Right renal cortex interstitium (tissue), 3 donors: ENCODE results near the gene BAAT. TPM values are rescaled to one million over a fixed set of nuclear protein-coding genes. Genes with fewer than 3 reads are reported as not detected.
"Not testable (repeated sequence)": the region's sequence is repeated elsewhere in the genome, so short reads cannot be mapped to it uniquely, and the experiment has no call there.

ENCODE experiments used
- DNase-seq, 3 donors: peaks; one replicate each; pipeline ENCODE4 v3.0.0-alpha.2; 2013; ENCODE audit warnings: low read depth in 3 of 3, low spot score in 2 of 3
- polyA plus RNA-seq, 3 donors: library from polyadenylated mRNA; unstranded; fragments of 120-200 nt; gene quantifications; one replicate each; pipeline ENCODE4 v1.2.1, GENCODE V29; 2013; ENCODE audit not compliant: insufficient read length in 3 of 3

The BAAT gene
- polyA plus RNA-seq, 3 donors = 0.21 to 0.44 (median 0.33) TPM

DNA sequence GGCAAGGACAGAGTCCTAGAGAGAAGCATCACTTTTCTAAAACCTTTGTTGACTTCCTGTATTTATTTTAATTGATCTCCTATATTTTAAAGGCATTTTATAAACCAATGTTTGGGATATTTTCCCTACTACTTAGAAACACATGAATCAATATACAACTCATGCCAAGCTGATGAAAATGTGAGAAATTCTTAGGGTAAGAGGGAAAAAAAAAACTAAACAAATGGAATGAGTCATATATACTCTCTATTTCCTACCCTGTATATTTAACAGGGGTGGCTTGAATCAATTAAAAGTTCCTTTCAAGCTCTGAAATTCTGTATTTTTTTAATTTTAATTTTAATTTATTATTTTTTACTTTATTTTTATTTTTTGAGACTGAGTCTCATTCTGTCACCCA is 19.6 kb downstream of the BAAT start:
- no peak for DNase-seq

DNA sequence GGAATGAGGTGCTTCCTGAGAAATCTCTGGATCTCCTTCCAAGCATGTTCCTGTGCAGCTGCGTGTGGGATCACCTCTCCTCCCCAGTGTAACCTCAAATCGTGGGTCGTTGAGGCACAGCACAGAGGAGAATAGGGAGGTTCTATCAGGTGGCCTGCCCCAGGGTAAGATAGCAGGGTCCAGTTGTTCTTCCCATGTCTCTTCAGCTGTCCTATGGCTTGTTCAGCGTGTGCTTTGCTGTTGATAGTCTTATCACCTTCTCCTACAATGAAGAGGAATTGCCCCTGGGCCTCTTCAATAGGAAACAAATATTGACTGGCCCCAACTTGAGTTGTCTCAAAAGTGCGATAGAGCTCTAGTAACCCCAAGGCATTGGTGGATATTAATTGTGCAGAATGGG is 22.4 kb downstream of the BAAT start:
- DNase-seq = no peak

DNA sequence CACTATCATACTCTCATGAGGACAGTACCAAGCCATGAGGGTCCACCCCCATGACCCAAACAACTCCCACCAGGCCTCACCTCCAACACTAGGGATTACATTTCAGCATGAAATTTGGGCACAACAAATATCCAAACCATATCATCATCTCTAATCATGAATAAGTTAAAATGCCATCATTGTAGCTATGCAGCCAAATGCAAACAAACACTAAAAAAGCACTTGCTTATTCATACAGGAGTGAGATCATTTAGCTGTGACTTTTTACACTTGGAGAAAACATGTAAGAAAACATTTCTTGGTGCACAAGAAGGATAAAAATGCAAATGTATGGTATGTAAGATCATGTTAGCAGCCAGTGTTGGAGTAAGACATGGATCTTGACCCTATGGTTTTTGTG is 24.2 kb downstream of the BAAT start:
- DNase-seq = no peak

DNA sequence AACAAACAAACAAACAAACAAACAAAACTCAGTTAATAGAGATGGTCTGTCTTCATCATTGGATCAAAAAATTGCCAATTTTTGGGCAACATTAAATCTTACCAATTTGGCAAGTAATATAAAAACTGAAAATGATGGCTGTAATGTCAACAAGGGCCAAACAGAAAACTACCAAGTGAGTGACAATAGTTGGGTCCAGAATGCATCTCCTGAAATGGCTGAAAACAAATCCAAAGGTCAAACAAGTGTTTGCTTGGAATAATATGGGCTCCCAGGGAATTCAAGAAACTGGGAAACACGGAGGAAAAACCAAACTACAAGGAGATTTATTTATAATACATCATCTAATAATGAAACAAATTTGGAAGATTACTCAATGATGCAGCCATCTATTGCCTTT is 25.1 kb downstream of the BAAT start:
- DNase-seq = no peak

DNA sequence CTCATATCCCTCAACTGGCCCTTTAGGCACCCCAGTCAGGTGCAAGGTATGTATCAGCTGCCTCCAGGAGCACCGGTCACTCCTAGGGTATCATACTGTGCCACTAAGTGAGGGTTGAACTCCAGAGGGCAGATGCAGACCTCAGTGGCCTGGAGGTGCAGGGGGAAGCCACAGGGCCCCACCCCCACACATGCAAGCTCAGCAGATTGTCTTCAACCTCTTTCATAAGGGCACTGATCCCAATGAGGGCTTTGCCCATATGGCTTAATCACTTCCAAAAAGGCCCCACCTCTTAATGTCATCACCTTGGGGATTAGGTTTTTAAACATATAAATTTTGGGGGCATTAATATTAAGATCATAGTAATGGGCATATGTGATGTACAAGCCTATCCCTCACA is 28.2 kb downstream of the BAAT start:
- DNase-seq = no peak

DNA sequence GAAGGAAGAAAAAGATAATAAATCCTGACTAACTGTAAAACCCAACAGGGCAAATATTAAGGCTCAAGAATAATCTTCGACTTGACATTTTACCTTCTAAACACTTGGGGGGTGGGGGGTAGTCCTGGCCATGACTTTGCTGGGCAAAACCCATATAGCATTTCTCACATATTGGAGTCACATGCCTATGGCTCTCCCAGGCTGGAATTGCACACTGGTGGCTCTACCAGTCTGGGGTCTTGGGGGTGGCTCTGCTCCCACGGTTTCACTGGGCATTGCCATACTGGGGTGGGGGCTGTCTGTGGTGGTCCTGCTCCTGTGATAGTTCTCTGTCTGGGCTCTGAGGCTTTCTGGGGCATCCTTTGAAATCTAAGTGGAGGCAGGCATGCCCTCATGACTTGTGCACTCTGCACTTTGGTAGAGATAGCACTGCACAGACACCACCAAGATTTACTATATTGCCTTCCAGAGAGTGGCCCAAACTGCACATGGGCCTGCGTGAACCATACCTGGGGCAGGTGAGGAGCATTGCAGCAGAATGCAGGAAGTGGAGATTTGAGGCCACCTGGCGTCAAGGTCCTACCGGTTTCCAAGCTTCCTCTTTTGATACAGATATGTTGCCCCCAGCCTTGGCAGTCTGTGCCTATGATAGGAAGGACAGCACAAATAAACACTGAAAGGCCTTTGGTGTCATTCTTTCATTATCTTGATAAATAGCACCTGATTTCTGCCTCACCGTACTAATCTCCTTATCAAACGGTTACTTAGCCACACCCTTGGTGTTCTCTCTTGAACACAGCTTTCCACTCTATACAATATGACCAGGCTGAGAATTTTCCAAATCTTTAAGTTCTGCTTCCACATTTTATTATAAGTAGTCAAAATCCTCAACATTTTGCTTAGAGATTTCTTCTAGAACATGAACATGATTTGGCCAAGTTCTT is 29.8 kb downstream of the BAAT start:
- DNase-seq = no peak

DNA sequence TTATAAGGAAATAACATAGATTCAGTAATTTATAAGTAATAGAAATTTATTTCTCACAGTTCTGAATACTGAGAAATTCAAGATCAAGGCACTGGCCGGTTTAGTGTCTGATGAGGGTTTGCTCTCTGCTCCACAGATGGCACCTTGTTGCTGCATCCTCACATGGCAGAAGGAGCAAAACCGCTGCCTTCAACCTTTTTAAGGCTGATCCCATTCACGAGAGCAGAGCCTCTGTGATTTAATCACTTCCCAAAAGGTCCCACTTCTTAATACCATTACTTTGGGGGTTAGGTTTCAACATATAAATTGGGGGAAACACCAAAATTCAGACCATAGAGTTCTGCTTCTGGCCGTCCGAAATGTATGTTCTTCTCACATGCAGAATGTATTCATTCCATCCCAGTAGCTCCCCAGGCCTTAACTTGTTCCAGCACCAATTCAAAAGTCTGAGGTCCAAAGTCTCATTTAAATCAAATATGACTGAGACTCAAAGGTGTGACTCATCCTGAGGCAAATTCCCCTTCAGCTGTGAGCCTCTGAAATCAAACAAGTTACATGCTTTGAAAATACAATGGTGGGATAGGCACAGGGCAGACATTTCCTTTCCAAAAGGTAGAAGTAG is 30.6 kb downstream of the BAAT start:
- DNase-seq = no peak

DNA sequence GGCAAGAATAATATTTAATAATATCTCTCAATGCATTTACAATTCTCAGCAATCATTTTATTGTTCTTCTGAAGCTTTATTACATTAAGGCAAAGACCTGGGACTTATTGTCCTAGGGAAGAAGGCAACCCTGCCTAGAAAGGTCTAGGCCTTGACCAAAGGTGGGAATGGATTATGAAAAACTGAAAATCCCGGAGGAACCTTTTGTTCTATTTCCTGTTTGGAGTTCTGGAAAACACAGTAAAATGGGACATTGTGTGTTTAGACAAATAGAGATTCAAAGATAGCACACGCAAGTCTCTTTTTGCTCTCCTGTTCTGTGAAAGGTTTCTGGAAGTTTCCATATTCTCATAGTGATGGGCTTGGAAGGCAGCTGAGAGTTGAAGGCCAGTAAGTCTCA is 31.1 kb downstream of the BAAT start:
- DNase-seq = no peak

DNA sequence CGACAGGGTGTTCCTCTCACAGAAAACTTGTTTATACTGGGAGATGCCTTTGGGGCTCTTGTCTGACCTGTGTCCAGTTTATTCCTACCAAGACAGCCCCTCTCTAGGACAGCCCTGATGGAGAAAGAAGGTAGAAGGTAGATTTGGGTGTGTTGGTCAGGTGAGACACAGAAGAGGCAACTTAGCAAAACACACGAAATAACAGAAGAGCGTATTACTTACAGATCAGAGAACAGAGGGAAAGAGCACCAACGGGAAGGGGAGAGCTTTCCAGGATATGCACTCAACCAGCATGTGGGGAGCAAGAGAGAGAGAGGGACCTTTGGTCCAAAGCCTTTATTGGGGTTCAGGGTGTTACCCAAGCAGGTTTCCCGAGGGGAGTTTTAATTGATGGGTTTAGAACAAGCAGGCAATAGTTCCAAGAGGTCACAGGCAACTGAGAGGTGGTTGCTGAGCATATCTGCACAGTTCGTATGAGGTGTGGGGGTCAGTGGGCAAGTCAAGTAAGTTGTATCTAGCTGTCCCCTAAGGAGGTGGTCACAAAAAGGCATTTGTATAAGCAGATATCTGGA is 31.8 kb downstream of the BAAT start:
- DNase-seq = no peak

DNA sequence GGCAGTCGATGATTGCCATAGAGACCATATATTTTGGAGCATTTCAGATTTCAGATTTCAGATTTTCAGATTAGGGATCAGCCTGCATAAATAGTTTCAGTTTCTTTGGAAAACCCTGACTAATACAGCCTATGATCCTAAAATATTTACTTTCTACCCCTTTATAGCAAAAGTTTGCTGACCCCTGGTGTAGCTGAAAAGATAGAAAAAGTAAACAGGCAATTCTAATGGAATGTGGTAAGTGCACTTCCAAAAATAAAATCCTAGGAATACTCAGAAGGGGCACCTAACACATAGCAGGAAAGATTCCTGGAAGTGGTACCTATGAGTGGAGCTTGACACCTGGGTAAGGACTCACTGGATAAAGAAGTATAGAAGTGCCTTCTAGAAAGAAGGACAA is 34.5 kb downstream of the BAAT start:
- no peak for DNase-seq

DNA sequence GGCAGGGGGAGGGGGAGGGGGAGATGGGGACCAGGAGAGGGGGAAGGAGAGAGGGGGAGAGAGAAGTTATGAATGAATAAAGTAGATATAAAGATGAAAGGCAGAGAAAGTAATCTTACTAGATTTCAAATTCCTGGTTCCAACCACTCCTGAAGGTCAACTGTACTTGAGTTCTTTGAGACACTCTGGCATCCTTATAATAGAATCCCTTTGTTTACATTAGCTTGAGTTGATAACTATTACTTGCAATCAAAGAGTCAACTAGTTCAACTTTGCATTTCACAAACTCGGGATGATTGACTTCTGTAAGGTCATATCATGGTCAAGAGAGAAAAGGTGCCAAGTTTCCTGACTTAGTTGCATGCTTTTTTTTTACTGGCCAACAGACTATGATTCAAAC is 42.2 kb downstream of the BAAT start:
- DNase-seq = no peak

DNA sequence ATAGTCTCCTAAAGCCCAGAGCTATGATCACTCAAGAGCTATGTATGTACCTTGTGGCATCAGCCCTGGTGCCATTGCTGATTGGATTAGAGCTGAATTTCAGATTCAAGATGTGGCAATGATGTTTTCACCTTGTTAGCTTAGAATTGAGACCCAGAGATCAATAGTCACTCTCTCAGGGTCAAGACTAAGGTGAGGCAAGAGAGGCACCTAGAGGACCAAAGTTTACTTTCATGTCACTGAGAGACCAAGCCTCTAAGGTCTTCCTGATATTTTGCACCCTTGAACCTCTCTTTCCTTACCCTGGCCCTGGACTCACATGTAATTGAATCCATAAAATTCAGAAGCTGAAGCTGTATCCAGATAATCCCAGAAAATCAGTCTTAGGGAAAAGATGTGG is 42.8 kb downstream of the BAAT start:
- DNase-seq = no peak

DNA sequence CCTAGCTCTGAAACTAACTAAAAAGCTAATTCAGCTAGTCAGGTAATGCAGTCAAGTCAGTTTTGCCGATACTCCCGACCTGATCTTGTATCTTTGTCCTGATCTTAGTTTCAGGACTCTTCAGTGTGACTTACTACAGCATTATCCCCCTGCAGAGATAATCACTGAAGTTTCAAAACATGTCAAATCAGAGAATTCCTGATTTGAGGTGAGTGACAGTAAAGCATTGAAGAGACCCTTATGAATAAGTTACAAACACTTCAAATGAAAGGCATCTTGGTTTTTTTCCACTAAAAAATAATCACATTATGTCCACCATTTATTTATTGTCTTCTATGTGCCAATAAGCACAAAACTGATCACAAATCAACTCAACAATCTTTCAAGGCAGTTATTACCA is 47.6 kb downstream of the BAAT start:
- no peak for DNase-seq

DNA sequence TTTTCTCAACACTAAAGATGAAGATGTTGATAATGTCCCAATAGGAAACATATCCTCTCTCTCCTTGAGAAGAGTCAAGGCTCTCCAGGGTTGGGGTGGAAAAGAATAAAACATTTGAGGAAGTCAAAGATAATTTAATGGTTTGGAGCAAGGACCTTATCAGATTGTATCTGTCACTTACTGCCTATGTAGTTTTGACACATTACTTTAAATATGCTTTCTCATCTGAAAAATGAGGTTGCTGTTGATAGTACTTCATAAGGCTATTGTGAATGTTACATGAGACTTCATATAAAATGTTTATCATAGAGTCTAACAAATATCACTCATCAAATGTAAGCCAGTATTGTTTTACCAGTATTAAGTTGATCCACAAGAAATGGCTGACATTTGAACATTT is 48.7 kb downstream of the BAAT start:
- no peak for DNase-seq

DNA sequence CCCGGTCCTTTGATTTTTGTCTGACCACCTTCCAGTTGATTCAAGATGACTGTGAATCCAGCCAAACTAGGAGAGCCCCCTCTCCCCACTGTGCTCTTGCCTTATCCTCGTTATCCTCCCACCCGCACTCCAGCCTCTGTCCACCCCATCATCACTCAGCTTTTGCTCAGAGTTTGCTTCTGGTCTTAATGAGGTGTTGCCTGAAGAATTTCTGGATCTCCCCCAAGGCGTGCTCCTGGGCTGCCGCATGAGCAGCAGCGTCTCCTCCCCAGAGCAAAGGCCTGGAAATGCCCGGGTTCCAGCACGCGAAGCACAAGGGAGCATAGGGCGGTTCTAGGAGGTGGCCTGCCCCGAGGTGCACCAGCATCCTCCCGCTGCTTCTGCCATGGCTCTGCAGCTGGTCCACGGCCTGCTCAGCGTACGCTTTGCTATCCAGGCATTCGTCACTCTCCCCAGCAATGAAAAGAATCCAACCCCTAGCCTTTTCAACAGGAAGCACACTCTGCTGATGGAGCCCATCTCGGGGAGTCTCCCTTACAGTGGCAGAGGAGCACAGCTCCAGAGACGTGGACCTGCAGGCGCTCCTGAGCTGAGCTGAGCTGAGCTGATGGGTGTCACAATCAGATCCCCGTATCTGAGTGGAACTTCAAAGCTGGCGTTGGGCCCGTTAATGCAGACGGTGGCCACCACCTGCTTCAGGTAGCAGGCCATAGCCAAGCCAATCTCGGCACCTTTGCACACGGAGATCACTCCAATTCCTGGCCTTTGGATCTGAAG is 50.7 kb downstream of the BAAT start:
- DNase-seq = no peak

DNA sequence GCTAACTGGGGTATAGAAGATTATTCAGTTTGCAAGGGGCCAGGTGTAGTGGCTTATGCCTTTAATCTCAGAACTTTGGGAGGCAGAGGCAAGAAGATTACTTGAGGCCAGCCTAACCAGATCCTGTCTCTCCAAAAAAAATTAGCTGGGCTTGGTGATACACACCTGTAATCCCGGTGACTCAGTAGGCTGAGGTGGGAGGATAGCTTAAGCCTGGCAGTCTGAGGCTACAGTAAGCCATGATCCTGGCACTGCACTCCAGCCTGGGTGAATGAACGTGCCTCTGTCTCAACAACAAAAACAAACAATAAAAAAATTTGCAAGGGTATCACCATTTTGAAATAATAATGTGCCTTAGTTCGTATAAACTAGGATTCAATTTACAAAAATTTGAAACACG is 51.3 kb downstream of the BAAT start:
- DNase-seq = no peak

DNA sequence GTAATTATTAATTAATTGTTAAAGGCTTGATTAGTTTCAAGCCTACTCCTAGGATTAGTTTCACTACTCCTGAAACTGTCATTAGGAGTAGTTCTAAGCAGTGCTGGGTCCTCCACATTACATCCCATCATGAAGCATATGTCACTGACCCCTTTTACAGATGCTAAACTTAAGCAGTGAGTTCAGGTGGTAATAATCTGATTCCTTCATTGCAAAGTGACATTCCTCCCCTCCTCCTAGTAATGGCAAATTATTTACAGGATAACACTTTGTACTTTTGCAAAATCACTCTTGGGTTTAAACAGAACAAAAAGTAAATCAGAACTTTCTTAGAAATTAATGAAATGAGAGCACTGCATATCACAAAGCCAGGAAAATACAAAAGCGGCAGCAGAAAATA is 52.4 kb downstream of the BAAT start:
- no peak for DNase-seq

DNA sequence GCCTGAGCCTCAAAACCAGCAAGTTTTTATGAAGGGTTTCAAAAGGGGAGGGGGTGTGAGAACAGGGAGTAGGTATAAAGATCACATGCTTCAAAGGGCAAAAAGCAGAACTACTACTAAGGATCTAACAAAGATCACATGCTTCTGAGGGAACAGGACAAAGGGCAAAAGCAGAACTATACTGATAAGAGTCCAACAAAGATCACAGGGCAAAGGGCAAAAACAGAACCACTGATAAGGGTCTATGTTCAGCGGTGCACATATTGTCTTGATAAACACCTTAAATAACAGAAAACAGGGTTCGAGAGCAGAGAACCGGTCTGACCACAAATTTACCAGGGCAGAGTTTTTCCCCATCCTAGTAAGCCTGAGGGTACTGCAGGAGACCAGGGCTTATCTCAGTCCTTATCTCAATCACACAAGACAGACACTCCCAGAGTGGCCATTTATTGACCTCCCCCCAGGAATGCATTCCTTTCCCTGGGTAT is 57.3 kb downstream of the BAAT start:
- not testable (repeated sequence) for DNase-seq

DNA sequence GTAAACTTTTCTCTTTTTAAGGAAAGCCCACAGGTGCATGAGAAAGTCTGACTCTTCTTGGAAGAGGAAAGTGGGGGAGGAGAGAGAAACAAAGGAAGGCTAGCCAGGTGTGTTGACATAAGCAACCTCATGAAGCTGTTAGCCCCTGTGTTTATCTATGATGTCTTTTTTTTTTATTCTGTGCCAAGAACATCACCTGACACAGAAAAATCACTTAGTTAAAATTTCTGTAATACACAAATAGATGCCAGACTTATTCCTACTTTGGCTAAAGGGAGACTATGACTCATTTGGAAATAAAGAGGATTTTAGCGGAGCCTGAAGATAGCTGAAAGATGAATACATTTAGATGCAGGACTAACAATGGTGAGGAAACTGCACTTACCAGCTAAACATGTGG is 58.3 kb downstream of the BAAT start:
- DNase-seq = no peak

DNA sequence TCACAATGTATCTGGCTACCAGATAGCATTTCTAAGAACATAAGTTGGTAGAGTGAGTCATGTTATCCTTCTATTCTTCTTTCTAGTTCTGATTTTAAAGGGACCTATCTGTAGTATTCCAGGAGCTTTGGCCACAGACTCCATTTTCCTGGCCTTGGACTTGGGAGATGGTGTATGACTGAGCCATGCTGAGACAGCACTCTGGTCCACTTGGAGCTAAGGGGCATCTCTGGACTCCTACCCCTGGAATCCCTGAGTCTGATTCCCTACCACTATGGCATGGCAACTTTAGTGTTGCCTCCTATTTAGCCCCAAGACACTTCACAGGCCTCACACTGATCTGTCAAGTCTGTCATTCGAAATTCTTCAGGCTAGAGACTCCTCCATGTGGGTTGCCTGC is 58.8 kb downstream of the BAAT start:
- no peak for DNase-seq

DNA sequence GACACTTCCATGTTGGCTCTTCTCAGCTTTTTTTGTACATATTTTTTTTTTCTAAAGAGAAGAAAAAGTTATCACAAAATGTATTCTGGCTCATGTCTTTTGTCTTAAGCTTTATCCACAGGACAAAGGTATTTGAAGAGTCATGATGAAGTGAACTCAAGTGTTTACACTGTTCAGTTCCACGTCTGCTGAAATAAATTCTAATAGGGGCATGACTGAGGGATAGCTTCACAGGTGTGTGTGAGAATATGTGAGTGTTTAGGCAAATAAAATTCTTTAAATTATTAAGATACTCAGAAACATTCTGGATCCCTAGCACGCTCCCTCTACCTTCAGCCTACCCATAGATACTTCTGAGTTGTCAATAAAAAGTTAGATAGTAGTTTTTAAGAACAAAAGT is 59.8 kb downstream of the BAAT start:
- DNase-seq = no peak
